ENCODE data around the gene ACSBG1.
"Not testable (repeated sequence)": the region's sequence is repeated elsewhere in the genome, so short reads cannot be mapped to it uniquely, and the experiment has no call there.

Gene ACSBG1

DNA sequence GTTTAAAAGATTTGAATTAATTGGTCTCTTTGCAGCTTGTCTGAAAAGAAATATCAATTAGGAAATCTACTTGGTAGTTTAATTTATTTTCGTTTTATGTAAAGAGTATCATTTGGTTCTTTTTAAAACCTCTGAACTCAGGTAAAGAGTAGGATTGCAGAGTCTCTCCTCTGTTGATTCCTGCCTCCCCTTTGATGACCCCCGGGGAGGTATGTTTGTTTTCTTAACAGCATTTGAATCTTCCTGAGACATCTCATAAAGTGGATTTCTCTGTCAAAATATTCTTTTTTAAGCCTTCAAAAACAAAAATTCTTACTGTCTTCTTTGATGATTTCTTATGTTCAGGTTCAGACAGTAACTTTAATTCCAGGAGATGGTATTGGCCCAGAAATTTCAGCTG lies 77.2 kb downstream of the ACSBG1 start:
- H3K4me1 Mint-ChIP-seq = peaks cover 20% of the 10 kb centered on the region
- ATAC-seq (no peak), DNase-seq (no peak)
- no peak overlapping the region for H3K27ac Mint-ChIP-seq
- peaks cover 43% of the 10 kb centered on the region for H3K36me3 Mint-ChIP-seq (ENCODE audit: low read depth)
- H3K9me3 Mint-ChIP-seq = no peaks in the 10 kb centered on the region
- no peak overlapping the region for H3K4me3 Mint-ChIP-seq
- H3K27me3 Mint-ChIP-seq = no peaks in the 10 kb centered on the region

DNA sequence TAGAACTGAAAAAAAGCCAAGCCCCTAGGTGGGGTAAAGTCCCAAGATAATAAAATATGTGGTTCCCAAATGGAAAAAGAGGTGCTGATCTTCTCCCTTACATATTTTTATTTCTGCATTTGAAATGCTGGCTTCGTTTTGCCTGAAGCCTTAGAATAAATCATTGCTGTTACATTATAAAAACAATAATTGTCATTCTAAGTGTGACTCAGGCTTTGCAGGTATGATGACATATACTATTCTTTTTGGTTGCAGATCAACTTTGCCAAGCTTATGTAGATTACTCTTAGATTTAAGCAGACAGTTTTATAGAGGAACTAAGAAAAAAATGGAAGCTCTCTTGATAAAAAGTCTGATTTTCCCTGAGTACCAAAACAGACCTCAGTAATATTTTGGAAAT lies 77.7 kb downstream of the ACSBG1 start:
- no peak overlapping the region for H3K27ac Mint-ChIP-seq
- no peaks in the 10 kb centered on the region for H3K27me3 Mint-ChIP-seq
- H3K9me3 Mint-ChIP-seq = no peaks in the 10 kb centered on the region
- H3K4me1 Mint-ChIP-seq = peaks cover 14% of the 10 kb centered on the region
- DNase-seq (no peak), ATAC-seq (no peak)
- peaks cover 38% of the 10 kb centered on the region for H3K36me3 Mint-ChIP-seq (ENCODE audit: low read depth)
- H3K4me3 Mint-ChIP-seq = no peak overlapping the region

DNA sequence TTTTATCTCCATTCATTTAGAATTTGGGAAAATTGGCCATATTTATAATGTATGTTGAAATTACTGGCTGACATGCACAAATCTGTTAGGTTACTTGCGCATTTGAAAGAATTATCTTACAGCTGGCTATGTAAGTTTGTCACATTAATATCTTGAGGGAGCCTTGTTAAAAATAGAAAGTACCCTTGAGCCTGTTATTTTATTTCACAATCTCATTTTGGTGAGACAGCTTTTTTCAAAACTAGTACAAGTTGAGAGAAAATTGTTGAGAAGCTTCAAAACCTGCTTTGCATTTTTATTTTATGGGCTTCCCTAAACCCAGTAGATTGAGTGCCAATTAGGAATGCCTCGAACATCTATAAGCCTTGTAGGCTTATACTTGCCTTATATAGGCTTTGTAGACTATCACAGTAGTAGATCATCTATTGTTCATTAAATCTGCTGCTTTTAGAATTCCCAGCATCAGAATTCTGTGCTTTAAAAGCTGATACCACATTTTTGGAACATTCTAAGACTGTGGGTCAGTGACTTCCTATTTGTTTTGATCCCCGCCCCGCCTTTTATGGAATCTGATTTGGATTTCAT lies 78.9 kb downstream of the ACSBG1 start:
- H3K4me3 Mint-ChIP-seq = no peak overlapping the region
- DNase-seq (no peak), ATAC-seq (no peak)
- no peaks in the 10 kb centered on the region for H3K27me3 Mint-ChIP-seq
- H3K27ac Mint-ChIP-seq = no peak overlapping the region
- peaks cover 21% of the 10 kb centered on the region for H3K4me1 Mint-ChIP-seq
- no peaks in the 10 kb centered on the region for H3K9me3 Mint-ChIP-seq
- peaks cover 40% of the 10 kb centered on the region for H3K36me3 Mint-ChIP-seq (ENCODE audit: low read depth)

DNA sequence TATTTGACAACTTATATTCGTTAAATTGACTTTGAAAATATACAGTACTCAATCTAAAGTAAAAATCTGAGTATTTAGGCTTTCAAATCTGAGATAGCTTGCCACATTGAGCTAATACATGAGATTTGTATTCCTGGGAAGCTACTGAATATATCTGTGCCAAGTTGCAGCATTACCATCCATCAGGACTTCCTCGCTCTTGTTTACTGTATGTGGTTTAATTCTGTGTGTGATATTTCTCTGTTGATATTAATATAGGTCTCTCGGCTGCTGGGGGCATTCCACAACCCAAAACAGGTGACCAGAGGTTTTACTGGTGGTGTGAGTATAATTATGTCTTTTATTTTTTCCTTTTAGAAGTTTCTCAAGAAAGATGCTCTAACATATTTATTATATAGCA lies 79.4 kb downstream of the ACSBG1 start:
- no peaks in the 10 kb centered on the region for H3K9me3 Mint-ChIP-seq
- H3K27ac Mint-ChIP-seq = no peak overlapping the region
- peaks cover 24% of the 10 kb centered on the region for H3K4me1 Mint-ChIP-seq
- no peak overlapping the region for H3K4me3 Mint-ChIP-seq
- peaks cover 38% of the 10 kb centered on the region for H3K36me3 Mint-ChIP-seq (ENCODE audit: low read depth)
- no peak for ATAC-seq
- DNase-seq = no peak
- no peaks in the 10 kb centered on the region for H3K27me3 Mint-ChIP-seq

DNA sequence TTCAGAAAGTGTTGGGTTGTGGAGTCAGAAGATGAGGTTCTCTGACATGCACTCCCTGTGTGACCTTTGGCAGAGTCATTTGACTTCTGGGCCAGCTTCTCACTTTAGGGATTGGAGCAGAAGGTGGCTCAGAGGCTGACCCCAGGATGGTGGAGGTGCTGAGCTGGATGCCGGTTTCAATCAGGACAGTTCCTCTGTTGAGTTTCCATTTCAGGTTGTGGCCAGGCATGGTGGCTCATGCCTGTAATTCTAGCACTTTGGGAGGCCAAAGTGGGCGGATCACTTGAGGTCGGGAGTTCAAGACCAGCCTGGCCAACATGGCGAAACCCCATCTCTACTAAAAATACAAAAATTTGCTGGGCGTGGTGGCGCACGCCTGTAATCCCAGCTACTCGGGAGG lies 83.3 kb downstream of the ACSBG1 start:
- Mint-ChIP-seq H3K36me3 (ENCODE audit: low read depth) (peaks cover 20% of the 10 kb centered on the region), H3K27ac (peak overlapping the region; percentile 44), H3K4me3 (peak overlapping the region; percentile 87), H3K4me1 (peaks cover 46% of the 10 kb centered on the region)
- DNase-seq, H3K9me3 Mint-ChIP-seq, H3K27me3 Mint-ChIP-seq: not testable (repeated sequence)
- ATAC-seq = peak; percentile 9

DNA sequence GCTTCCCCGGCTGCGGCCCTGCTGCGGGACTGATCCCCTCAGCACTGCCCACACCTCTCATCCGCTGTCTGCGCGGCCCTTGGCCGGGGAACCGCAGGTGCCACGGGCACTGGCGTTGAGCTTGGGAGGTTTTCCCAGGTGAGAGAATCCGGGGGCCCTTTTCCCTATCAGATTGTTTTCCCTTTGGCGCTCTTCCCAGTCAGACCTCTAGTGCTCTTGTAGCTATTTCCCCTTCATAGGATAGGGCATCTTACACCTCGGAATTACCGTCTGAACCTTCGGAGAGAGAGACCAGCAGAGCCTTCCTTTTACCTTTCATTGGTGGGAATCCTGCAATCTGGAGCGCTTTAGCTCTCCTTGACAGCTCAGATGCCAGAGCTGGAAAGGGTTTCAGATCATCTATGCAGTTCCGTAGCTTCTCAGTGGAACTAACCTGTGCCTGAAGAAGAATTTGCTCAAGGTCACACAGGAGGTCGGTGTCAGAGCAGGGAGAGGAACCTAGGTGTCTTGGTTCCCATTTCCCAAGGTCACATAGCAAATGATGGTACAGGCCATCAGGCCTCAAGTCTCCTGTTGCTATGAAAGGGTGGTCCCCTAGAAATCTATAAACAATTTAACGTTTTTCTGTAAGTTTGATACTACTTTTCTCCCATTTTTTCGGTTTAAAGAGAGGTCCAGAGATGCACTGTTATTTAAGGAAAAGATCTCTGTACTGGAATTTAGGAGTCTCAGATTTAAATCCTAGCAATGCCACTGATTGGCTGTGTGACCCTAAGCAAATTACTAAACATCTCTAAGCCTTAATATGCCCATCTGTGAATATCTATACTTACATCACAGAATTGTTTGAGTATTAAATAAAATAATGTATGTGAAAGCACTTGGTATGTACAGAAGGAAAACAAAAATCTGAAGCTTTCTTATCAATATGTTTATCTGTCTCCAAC lies 84.3 kb downstream of the ACSBG1 start:
- DNase-seq (no peak), ATAC-seq (no peak)
- Mint-ChIP-seq H3K4me1 (peaks cover 46% of the 10 kb centered on the region), H3K27me3 (no peaks in the 10 kb centered on the region), H3K4me3 (peak overlapping the region; percentile 87), H3K27ac (peak overlapping the region; percentile 79), H3K9me3 (no peaks in the 10 kb centered on the region), H3K36me3 (ENCODE audit: low read depth) (peaks cover 18% of the 10 kb centered on the region)

DNA sequence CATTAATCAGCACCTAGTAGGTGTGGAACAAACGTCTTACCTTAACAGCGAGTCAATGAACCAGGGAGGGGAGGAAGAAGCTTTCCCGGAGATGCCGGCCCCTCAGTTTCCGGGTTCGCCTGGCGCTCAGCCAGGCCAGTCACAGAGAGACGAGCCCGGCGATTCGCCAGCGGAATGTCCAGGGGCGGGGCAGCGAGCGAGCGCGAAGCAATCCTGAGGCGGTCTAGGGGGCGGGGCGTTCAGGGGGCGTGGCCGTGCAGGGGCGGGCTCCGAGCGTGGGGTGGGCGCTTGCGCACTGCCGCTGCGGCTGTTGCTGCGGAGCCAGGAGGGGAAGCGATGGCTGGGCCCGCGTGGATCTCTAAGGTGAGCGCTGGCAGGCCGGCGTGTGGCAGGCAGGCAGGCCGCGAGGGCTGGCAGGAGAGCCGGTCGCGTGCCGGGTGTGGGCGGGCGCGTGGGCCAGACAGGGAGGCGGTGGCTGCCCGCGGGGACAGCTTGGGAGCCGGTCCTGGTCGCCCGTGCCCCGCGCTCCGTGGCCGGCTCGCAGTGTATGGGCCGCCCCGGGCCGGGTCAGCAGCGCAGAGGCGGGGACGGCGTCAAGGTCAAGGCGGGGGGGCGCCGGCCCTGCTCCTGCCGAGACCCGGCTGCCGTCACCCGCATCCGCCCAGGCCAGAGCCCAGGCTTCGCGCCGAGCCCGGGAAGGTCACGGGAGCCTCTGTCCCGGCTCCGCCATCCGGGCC lies 85.1 kb downstream of the ACSBG1 start, which contains the start of gene IDH3A:
IDH3A (plus strand) TSS at position 295 of the 737 bp plus-strand sequence; CDS start at position 337, 42 bp downstream.
- Mint-ChIP-seq H3K4me1 (peaks cover 46% of the 10 kb centered on the region), H3K4me3 (peak within 1 kb of the TSS; percentile 87), H3K9me3 (no peaks in the 10 kb centered on the region), H3K27me3 (no peaks in the 10 kb centered on the region), H3K36me3 (ENCODE audit: low read depth) (peaks cover 17% of the 10 kb centered on the region), H3K27ac (peak within 1 kb of the TSS; percentile 90)
- ATAC-seq = peak; percentile 90
- peak; percentile 100 for DNase-seq

DNA sequence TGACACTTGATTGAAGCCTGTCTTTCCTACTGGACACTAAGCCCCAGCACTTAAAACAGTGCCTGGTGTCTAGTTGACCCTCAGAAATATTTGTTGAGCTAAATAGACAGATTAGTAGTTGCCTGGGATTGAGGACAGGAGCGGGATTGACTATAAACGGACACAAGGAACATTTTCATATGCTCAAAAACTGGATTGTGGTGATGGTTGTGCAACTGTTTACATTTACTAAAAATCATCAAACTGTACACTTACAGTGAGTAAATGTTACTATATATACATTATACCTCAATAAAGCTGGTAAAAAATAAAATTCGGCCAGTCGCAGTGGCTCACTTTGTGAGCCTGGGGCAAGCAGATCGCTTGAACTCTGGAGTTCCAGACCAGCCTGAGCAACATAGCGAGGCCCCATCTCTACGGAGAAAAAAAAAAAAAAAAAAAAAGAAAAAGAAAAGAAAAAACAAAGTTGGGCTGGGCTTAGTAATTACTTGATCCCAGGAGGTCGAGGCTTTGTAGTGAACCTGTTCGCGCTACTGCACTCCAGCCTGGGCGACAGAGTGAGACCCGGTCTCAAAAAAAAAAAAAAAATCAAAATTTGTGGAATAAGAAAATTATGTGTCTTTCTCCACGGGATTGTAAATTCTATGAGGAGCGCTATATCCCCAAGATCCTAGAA lies 85.8 kb downstream of the ACSBG1 start:
- no peaks in the 10 kb centered on the region for H3K27me3 Mint-ChIP-seq
- peak overlapping the region; percentile 87 for H3K4me3 Mint-ChIP-seq
- peaks cover 16% of the 10 kb centered on the region for H3K36me3 Mint-ChIP-seq (ENCODE audit: low read depth)
- H3K27ac Mint-ChIP-seq = peak overlapping the region; percentile 90
- DNase-seq = no peak
- peak; percentile 6 for ATAC-seq
- H3K9me3 Mint-ChIP-seq = no peaks in the 10 kb centered on the region
- peaks cover 46% of the 10 kb centered on the region for H3K4me1 Mint-ChIP-seq

DNA sequence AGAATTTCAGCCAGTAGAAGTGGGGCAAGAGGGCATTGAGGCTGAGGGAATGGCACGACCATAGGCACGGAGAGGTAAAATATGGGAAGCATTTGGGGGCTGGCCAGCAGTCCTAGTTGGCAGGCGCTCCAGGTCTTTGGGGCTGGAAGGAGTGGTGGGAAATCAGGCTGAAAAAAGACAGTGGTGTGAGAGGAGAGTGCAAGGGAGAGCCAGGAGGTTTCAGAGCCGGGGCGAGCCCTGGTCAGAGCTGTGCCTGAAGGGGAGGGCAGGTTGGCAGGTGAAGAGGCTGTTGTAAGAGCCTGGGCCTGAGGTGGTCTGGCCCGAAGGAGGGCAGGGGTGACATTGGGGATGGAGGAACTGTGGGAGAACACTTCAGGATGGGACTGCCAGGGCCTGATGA lies 86.8 kb downstream of the ACSBG1 start:
- Mint-ChIP-seq H3K4me1 (peaks cover 36% of the 10 kb centered on the region), H3K4me3 (peak overlapping the region; percentile 54), H3K36me3 (ENCODE audit: low read depth) (peaks cover 8% of the 10 kb centered on the region), H3K9me3 (no peaks in the 10 kb centered on the region), H3K27me3 (no peaks in the 10 kb centered on the region), H3K27ac (no peak overlapping the region)
- ATAC-seq (no peak), DNase-seq (no peak)

DNA sequence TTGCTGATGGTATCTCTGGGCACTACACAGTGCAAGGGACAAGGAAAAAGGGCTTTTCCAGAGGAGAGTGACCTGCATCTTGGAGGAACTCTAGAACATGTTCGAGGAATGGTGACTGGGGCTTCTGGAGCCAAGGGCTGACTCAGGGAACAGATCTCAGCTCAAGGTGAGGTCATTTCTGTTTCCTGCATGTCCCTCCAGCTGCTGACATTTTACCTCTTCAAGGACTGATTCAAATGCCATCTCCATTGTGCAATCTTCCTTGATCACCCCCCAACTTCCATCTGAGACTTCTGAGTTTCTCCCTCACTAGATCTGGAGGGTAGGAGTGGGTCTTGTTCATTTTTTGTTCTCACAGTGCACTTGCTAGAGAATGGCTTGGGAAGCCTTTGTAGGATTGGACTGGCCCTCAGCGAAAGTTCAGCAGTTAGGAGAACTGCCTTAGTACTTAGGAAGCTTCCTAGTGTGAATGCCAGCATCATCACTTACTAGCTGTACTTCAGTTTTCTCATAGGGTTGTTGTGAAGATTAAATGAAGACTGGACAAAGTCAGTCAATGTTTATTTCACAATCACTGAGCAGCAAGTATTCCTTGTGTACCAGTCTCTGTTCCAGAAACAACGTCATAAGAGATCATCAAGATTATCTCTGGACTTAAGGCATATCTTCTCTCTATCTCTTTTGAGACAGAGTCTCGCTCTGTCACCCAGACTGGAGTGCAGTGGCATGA lies 87.8 kb downstream of the ACSBG1 start:
- no peak overlapping the region for H3K27ac Mint-ChIP-seq
- no peak for ATAC-seq
- peaks cover 34% of the 10 kb centered on the region for H3K4me1 Mint-ChIP-seq
- no peaks in the 10 kb centered on the region for H3K9me3 Mint-ChIP-seq
- H3K36me3 Mint-ChIP-seq (ENCODE audit: low read depth) = peaks cover 7% of the 10 kb centered on the region
- H3K4me3 Mint-ChIP-seq = no peak overlapping the region
- DNase-seq = no peak
- H3K27me3 Mint-ChIP-seq = no peaks in the 10 kb centered on the region

DNA sequence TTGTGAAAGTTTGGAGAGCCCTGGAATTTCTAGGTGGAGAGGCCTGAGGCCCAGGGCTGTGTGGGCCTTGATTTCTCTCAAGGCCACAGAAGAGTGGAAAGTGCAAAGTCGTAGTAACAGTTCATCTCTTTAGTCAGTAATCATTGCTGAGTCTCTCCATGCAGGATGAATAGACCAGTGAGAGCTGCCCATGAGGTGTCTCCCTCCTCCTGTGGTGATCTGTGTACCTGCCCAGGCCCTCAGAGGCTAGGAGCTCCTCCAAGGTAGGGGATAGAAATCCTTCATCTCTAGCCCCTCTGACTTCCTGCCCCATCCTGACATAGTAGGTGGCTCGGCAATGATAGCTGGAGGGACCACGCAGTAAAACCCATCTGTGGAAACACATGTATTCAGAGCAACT lies 92.0 kb downstream of the ACSBG1 start:
- H3K27ac Mint-ChIP-seq = no peak overlapping the region
- no peak overlapping the region for H3K4me3 Mint-ChIP-seq
- H3K4me1 Mint-ChIP-seq = peaks cover 9% of the 10 kb centered on the region
- no peak for ATAC-seq
- DNase-seq = no peak
- H3K27me3 Mint-ChIP-seq = no peaks in the 10 kb centered on the region
- H3K9me3 Mint-ChIP-seq = no peaks in the 10 kb centered on the region
- H3K36me3 Mint-ChIP-seq (ENCODE audit: low read depth) = no peaks in the 10 kb centered on the region

DNA sequence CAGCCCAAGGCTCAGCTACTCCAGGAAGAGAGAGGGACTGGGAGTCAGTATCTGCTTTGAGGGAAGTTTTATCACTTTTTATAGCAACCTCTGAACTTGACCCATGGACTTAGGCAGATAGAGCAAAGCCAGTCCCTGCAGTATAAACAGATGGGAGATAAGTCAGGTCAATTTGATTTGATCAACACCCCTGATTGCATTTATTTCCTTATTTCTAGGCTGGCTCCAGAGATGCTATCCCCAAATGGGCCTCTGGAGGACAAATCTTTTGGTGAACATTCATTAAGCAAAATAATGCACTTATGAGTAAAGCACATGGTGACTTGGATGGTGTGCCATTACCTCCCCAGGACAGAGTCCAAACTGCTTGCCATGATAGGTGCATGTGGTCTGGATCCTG lies 94.1 kb downstream of the ACSBG1 start:
- Mint-ChIP-seq H3K4me3 (no peak overlapping the region), H3K27ac (no peak overlapping the region), H3K4me1 (no peaks in the 10 kb centered on the region), H3K36me3 (ENCODE audit: low read depth) (no peaks in the 10 kb centered on the region), H3K9me3 (no peaks in the 10 kb centered on the region), H3K27me3 (no peaks in the 10 kb centered on the region)
- DNase-seq = no peak
- ATAC-seq = no peak

DNA sequence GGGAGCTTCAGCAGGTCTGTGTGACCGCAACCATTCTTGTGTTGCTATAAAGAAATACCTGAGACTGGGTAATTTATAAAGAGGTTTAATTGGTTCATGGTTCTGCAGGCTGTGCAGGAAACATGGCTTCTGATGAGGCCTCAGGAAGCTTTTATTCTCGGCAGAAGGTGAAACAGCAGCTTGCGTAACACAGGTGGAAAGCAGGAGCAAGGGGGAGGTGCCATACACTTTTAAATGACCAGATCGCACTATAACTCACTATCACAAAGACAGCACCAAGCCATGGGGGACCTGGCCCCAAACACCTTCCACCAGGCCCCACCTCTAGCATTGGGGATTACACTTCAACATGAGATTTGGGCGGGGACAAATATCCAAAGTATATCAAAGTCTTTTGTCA lies 94.8 kb downstream of the ACSBG1 start:
- H3K4me1 Mint-ChIP-seq = no peaks in the 10 kb centered on the region
- no peaks in the 10 kb centered on the region for H3K27me3 Mint-ChIP-seq
- no peak for ATAC-seq
- no peaks in the 10 kb centered on the region for H3K36me3 Mint-ChIP-seq (ENCODE audit: low read depth)
- H3K9me3 Mint-ChIP-seq = no peaks in the 10 kb centered on the region
- H3K27ac Mint-ChIP-seq = no peak overlapping the region
- DNase-seq = no peak
- H3K4me3 Mint-ChIP-seq = no peak overlapping the region

DNA sequence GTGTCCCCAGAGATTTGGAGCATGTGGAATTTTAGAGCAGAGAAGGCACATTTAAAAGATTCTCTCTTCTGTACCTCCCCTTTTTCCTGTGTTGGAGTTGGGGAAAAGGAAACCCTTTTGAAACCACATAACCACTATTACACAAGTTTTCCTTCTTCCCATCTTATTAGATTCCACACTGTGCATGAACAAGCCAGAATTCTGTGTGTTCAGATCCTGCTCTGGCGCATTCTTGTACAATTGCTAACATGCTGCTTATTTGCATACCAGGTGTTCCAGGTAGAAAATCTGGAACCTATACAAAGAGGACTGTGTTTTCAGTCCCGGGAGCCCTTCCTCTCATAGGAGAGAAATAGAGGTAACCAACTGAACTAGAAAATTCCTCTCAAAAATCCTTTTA lies 100.6 kb downstream of the ACSBG1 start:
- H3K27me3 Mint-ChIP-seq = peaks cover 2% of the 10 kb centered on the region
- no peaks in the 10 kb centered on the region for H3K9me3 Mint-ChIP-seq
- H3K27ac Mint-ChIP-seq = no peak overlapping the region
- H3K36me3 Mint-ChIP-seq (ENCODE audit: low read depth) = no peaks in the 10 kb centered on the region
- no peak overlapping the region for H3K4me3 Mint-ChIP-seq
- ATAC-seq (no peak), DNase-seq (no peak)
- H3K4me1 Mint-ChIP-seq = peaks cover 23% of the 10 kb centered on the region

Data from activated naive CD8-positive, alpha-beta T cell treated with anti-CD3 and anti-CD28 coated beads, Interleukin-2, amount 50 U/mL, for 24 hours (primary cell).